ENCODE results near the gene WNT6.

Gene WNT6

GRCh38 chr2:218867900-218868299 lies 8.3 kb downstream of the WNT6 start:
- no peaks in the 10 kb centered on the region for H3K9me2 ChIP-seq (replicated peaks; ENCODE audit: low read depth, low read length)
- H3K79me2 ChIP-seq (ENCODE audit: insufficient read depth, low read length) = no peaks in the 10 kb centered on the region
- H2AFZ ChIP-seq (ENCODE audit: low read length) = no peak overlapping the region
- TF ChIP-seq CTCF (conservative IDR thresholded peaks at IDR 0.05; ENCODE audit: low read length) (no peak), EZH2phosphoT487 (IDR thresholded peaks at IDR 0.05; ENCODE audit: borderline replicate concordance) (no peak)
- no peaks in the 10 kb centered on the region for H3K36me3 ChIP-seq (ENCODE audit: insufficient read depth, low read length)
- no peaks in the 10 kb centered on the region for H3F3A ChIP-seq (ENCODE audit: low read depth)
- no peak overlapping the region for H3K9ac ChIP-seq (ENCODE audit: low read depth, low read length, poor library complexity, severe bottlenecking)
- H3K27me3 ChIP-seq (ENCODE audit: insufficient read depth, low read length, poor library complexity, severe bottlenecking) = no peaks in the 10 kb centered on the region
- H3K4me2 ChIP-seq (ENCODE audit: low read depth, low read length, poor library complexity, severe bottlenecking) = no peak overlapping the region
- no peaks in the 10 kb centered on the region for H3K9me3 ChIP-seq (ENCODE audit: insufficient read depth, low read depth, low read length)
- no peaks in the 10 kb centered on the region for H4K20me1 ChIP-seq (ENCODE audit: insufficient read depth, low read length, poor library complexity, severe bottlenecking)
- no peak overlapping the region for H3K4me3 ChIP-seq (ENCODE audit: low read length, poor library complexity, severe bottlenecking)
- H3K4me1 ChIP-seq (ENCODE audit: insufficient read depth, low read length, poor library complexity, severe bottlenecking) = no peaks in the 10 kb centered on the region

DNA sequence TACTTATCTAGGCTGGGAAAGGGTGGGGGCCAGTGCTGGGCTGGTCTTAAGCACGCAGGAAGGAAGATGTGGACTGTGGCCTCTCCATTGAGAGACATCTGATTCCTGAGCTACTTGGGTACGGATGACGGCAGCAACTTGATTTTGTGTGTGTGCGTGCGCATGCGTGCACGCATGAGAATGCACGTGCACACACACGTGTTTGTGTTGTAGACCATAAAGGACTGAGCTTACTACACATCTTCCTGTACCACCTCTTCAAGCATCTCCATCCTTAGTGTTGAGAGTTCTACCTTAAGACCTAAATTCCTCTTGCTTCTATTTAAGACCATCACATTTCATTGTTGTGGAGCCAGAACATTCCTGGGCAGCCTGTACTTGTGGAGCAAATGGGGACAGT lies 9.5 kb downstream of the WNT6 start:
- H3K9me2 ChIP-seq (replicated peaks; ENCODE audit: low read depth, low read length) = no peaks in the 10 kb centered on the region
- TF ChIP-seq EZH2phosphoT487 (IDR thresholded peaks at IDR 0.05; ENCODE audit: borderline replicate concordance) = no peak
- TF ChIP-seq CTCF (conservative IDR thresholded peaks at IDR 0.05; ENCODE audit: low read length) = no peak
- H3F3A ChIP-seq (ENCODE audit: low read depth) = no peaks in the 10 kb centered on the region
- H3K27me3 ChIP-seq (ENCODE audit: insufficient read depth, low read length, poor library complexity, severe bottlenecking) = no peaks in the 10 kb centered on the region
- H3K4me2 ChIP-seq (ENCODE audit: low read depth, low read length, poor library complexity, severe bottlenecking) = no peak overlapping the region
- no peaks in the 10 kb centered on the region for H3K79me2 ChIP-seq (ENCODE audit: insufficient read depth, low read length)
- no peaks in the 10 kb centered on the region for H3K36me3 ChIP-seq (ENCODE audit: insufficient read depth, low read length)
- H3K9ac ChIP-seq (ENCODE audit: low read depth, low read length, poor library complexity, severe bottlenecking) = no peak overlapping the region
- no peak overlapping the region for H2AFZ ChIP-seq (ENCODE audit: low read length)
- H4K20me1 ChIP-seq (ENCODE audit: insufficient read depth, low read length, poor library complexity, severe bottlenecking) = no peaks in the 10 kb centered on the region
- no peaks in the 10 kb centered on the region for H3K9me3 ChIP-seq (ENCODE audit: insufficient read depth, low read depth, low read length)
- H3K4me1 ChIP-seq (ENCODE audit: insufficient read depth, low read length, poor library complexity, severe bottlenecking) = no peaks in the 10 kb centered on the region
- no peak overlapping the region for H3K4me3 ChIP-seq (ENCODE audit: low read length, poor library complexity, severe bottlenecking)

DNA sequence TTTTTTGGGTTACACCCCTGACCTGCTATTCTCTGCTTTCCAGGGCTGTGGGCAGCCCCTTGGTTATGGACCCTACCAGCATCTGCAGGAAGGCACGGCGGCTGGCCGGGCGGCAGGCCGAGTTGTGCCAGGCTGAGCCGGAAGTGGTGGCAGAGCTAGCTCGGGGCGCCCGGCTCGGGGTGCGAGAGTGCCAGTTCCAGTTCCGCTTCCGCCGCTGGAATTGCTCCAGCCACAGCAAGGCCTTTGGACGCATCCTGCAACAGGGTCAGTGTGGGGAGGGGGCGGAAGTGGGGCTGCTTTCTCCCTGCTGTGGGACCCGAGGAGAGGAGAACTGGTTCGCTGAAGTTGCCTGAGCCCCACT lies 11.4 kb downstream of the WNT6 start:
- Histone ChIP-seq H4K20me1 (ENCODE audit: insufficient read depth, low read length, poor library complexity, severe bottlenecking) (no peaks in the 10 kb centered on the region), H3K79me2 (ENCODE audit: insufficient read depth, low read length) (no peaks in the 10 kb centered on the region), H3K4me1 (ENCODE audit: insufficient read depth, low read length, poor library complexity, severe bottlenecking) (no peaks in the 10 kb centered on the region), H3K4me2 (ENCODE audit: low read depth, low read length, poor library complexity, severe bottlenecking) (no peak overlapping the region), H3K9ac (ENCODE audit: low read depth, low read length, poor library complexity, severe bottlenecking) (no peak overlapping the region), H3K9me3 (ENCODE audit: insufficient read depth, low read depth, low read length) (no peaks in the 10 kb centered on the region), H3K27me3 (ENCODE audit: insufficient read depth, low read length, poor library complexity, severe bottlenecking) (no peaks in the 10 kb centered on the region), H3K36me3 (ENCODE audit: insufficient read depth, low read length) (no peaks in the 10 kb centered on the region), H3K9me2 (replicated peaks; ENCODE audit: low read depth, low read length) (no peaks in the 10 kb centered on the region), H3F3A (ENCODE audit: low read depth) (no peaks in the 10 kb centered on the region), H2AFZ (ENCODE audit: low read length) (no peak overlapping the region), H3K4me3 (ENCODE audit: low read length, poor library complexity, severe bottlenecking) (no peak overlapping the region)
- TF ChIP-seq CTCF (conservative IDR thresholded peaks at IDR 0.05; ENCODE audit: low read length) (no peak), EZH2phosphoT487 (IDR thresholded peaks at IDR 0.05; ENCODE audit: borderline replicate concordance) (no peak)

Measured in Loucy (cell line).